Stimulated activated CD4-positive, alpha-beta T cell treated with anti-CD3 and anti-CD28 coated beads, Interleukin-12 subunit alpha, Interleukin-12 subunit beta, amount 100 ng/mL, for 4 hours (primary cell): Measurements from ENCODE around the gene GPR180.
"Not testable (repeated sequence)": the region's sequence is repeated elsewhere in the genome, so short reads cannot be mapped to it uniquely, and the experiment has no call there.

Experiments
- DNase-seq: peaks from one replicate; pipeline ENCODE4 v3.0.0-alpha.2; 2020

The GPR180 gene

DNA sequence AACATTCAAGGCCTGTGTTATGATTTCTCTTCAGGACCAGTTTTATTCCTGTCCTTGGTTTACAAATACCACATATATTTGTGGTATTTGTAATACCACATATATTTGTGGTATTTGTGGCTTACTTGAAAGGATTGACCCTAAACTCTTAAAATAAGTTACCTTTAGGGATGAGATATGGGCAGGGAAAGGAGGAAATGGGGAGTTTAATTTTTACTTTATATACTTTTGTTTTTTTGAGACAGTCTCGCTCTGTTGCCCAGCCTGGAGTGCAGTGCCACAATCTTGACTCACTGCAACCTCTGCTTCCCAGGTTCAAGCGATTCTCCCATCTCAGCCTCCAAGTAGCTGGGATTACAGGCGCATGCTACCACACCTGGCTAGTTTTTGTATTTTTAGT lies 3.4 kb upstream of the GPR180 start:
- no peak for DNase-seq

GRCh38 chr13:94599877-94600276 lies 1.8 kb upstream of the GPR180 start:
- no peak for DNase-seq

GRCh38 chr13:94602467-94602866 lies 810 bp downstream of the GPR180 start:
- DNase-seq, result no peak

- no peak for DNase-seq
Observed at GRCh38 chr13:94607056-94607455, 5.4 kb downstream of the GPR180 start.

GRCh38 chr13:94607939-94608338 lies 6.3 kb downstream of the GPR180 start:
- no peak for DNase-seq

DNA sequence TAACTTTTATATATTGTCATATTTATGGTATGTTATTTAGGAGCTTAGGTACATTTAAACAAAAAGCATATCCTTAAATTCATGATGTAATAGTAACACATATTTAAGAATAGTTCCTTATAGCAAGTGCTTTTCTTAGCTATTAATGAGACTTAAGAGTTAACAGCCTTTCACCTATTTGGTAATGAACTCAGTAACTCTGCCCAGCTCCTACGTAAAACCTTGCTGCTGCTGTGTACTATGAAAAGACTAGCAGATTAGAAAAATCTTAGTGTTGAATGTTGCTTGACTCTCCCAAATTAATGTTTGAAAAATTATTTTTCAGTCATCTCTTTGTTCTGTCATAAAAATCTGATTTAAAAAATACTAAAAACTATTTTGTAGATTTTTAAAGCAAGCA lies 6.9 kb downstream of the GPR180 start:
- DNase-seq, result no peak

DNA sequence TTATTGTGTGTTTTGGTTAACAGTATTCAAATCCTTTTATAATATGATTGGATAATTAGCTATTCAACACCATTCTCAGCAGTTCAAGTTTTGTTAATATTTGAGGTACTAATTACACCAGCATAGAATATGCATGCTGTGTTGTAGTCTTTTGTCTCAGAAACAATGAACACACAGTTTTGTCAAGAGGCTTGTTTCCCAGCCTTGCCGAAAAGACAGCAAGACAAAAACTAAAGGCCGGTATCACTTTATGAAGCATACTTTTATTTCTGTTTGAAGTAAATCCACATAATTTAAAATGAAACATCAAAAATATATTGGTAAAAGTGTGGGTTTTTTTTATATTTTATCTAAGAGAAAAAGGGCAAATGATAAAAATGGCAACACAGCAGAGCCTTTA lies 7.5 kb downstream of the GPR180 start:
- no peak for DNase-seq

DNA sequence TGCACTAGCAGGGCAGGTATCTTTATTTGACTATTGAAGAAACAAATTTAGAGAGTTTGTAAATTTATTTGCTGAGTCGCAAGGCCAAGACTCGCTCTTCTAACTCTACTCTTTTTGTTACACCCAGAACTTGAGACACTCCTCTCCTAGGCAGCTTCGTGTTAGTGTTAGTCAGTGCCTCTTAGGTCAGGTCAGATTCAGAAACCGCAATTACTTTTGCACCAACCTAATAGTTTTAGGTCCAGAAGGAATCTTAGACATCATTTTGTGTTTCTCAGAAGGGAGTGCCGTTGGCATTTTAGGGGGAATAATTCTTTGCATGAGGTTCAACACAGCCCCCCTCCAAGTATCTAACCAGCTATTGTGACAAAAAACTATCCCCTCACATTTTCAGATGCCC lies 8.8 kb downstream of the GPR180 start:
- DNase-seq, result no peak

GRCh38 chr13:94612050-94612449 lies 10.4 kb downstream of the GPR180 start:
- no peak for DNase-seq

GRCh38 chr13:94613051-94613450 lies 11.4 kb downstream of the GPR180 start:
- DNase-seq, result no peak

DNA sequence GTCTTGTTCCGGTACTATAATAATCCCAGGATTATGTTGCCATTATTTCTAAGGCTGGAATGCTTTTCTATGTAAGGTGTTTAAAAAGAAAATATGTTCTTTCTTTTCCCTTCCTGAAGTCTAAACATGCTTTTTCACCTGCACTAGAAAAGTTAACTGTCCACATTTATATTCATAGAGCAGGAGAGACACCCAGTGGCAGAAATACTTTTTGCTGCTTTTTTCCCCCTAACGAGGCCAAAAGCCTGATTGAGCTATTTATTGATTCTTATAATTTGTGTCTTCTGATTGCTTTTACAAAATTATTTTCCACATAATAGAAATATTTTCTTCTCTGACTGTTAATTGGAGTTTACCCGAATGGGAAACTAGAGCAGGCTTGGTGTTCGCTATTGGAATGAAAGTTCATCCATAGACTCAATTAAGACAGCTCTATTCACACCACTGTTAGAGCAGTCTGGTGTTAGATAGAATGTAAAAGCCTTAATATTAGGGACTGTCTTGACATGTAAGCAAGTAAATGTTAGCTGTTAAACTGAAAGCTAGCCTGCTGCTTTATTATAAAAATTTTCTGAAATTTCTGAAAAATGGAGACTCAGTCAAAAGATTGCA lies 15.8 kb downstream of the GPR180 start:
- no peak for DNase-seq

DNA sequence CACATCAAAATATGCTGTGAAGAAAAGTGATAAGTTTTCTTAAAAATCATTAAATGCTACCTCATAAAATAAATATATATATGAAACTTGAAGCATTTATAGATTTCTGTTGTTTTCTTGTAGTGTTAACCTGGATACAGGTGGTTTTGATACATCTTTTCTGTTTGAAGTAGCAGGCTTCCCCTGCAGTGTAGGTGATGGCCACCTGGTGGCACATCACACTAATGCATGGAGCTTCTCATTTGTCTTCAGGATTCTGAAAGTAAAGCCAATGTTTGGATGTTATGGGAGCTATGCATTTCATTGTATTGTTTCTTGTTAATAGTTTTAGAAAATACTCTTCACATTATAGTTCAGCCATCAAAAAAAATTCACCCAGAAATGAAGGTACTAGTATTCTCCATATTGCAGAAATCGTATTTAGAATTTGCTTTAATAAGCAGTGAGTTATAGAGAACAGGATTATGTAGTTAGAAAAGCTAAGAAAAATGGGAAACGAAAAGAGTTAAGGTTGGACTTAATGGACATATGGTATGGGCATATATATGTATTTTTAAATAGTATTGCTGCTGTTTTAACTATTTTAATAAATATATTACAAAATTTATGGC lies 18.7 kb downstream of the GPR180 start:
- peak; percentile 15 for DNase-seq

- DNase-seq, result no peak
Observed at GRCh38 chr13:94622344-94622743, 20.7 kb downstream of the GPR180 start.

DNA sequence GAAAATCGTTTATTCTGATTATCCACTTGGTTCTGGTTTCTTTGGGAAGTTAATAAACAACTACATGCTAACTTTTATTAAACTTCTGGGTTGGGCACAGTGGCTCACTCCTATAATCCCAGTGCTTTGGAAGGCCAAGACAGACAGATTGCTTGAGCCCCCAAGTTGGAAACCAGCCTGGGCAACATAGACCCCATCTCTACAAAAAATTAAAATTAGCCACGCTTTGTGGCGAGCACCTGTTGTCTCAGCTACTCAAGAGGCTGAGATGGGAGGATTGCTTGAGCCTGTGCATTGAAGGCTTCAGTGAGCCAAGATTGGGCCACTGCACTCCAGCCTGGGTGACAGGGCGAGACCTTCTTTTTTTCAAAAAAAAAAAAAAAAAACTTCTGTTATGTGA lies 21.7 kb downstream of the GPR180 start:
- DNase-seq, result no peak

DNA sequence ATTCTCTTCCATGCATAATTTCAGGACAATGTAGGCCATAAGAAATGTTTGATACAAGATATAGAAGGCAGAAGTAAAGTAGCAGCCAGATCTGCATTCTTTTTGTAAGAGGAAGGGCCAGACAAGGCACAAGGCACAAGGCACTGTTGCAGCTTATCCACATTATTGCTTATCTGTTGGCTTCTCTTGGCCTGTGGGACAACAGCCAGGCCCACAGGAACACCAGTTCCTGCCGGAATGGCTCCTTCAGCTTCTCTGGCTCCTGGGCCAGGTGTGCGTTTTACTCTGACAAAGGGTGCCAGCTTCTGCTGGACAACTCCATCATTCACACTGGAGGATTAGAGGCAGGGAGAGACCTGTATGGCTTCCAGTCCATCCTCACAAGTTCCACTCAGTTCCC lies 29.2 kb downstream of the GPR180 start:
- no peak for DNase-seq

- DNase-seq, result no peak
Observed at GRCh38 chr13:94632226-94632980, 30.7 kb downstream of the GPR180 start.

- DNase-seq, result not testable (repeated sequence)
Observed at GRCh38 chr13:94636096-94636495, 34.4 kb downstream of the GPR180 start.

DNA sequence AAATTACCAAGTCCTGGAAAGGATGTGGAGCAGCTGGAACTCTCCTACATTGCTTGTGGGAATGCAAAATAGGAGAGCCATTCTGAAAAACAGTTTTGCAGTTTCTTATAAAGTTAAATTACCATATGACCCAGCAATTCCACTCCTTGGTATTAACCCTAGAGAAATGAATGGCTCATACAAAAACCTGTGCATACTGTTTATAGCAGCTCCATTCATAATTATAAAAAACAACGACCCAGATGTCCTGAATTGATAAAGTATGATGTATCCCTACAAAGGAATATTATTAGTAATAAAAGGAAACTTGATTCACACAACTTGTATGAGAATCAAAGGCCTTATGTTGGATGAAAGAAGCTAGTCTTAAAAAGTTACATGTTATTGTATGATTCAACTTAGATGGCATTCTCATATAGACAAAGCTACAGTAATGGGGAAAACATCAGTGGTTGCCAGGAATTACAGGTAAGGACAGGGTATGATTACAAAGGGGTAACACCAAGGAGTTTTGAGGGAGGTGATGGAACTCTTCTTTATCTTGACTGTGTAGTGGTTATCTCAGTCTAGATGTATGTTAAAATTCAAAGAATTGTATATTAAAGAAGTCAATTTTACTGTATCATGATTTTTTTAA lies 35.4 kb downstream of the GPR180 start:
- no peak for DNase-seq

- DNase-seq, result not testable (repeated sequence)
Observed at GRCh38 chr13:94637677-94638076, 36.0 kb downstream of the GPR180 start.

GRCh38 chr13:94640721-94641120 lies 39.1 kb downstream of the GPR180 start:
- DNase-seq, result no peak

GRCh38 chr13:94641409-94641941 lies 39.8 kb downstream of the GPR180 start:
- no peak for DNase-seq

GRCh38 chr13:94646904-94647303 lies 45.2 kb downstream of the GPR180 start:
- DNase-seq, result no peak

DNA sequence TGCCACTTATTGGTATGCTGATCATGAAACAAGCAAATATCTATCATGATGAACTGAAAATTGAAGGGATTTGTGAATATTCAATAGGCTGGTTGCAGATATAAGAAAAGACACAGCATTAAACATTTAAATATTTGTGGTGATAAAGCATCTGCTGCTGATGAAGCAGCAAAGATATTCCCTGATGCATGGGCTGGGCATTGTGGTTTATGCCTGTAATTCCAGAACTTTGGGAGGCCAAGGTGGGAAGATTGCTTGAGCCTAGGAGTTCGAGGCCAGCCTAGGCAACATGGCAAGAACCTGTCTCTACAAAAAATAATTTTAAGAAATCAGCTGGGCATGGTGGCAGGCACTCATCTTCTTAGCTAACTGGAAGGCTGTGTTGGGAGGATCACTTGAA lies 54.5 kb downstream of the GPR180 start:
- DNase-seq, result no peak

- peak; percentile 6 for DNase-seq
Observed at GRCh38 chr13:94656766-94657165, 55.1 kb downstream of the GPR180 start.
